ENCODE data around the gene TIGAR. TPM values are rescaled to one million over a fixed set of nuclear protein-coding genes. Genes with fewer than 3 reads are reported as not detected.

TIGAR gene
- total RNA-seq, 1 experiment from 2014 or later = 27.5 TPM

DNA sequence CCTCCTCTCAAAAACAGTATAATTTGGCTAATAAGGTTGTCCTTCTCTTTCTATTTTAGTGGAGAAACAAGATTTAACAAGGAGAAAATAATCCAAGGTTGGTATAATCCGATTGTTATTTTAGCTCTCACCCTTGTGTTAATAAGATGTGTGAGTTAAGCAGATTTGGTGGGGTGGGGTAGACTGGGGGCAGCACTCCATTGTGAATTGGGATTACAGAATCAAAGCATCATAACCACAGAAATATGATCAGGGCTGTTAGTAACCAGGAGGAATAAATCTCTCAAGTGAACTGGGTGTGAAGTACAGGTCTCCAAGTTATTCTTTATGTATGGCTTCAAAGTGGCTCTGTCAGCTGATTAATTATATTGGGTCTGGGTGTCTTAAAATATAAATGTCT is 10.2 kb downstream of the TIGAR start:
- H3T11ph ChIP-seq (ENCODE audit: low read length) = no peak overlapping the region
- no peak overlapping the region for H2BK120ac ChIP-seq (ENCODE audit: low read depth, low read length, poor library complexity, severe bottlenecking)
- H4K5ac ChIP-seq (ENCODE audit: insufficient read length, low read depth, low read length) = no peak overlapping the region
- H3K79me2 ChIP-seq (ENCODE audit: insufficient read depth, low read length) = peaks cover 2% of the 10 kb centered on the region; the same call in 1 of the 2 replicates
- H2BK12ac ChIP-seq (ENCODE audit: insufficient read length, low read depth, low read length) = no peak overlapping the region
- H3K18ac ChIP-seq (ENCODE audit: insufficient read length, low read depth, low read length) = no peak overlapping the region
- H3K27ac Mint-ChIP-seq = no peak overlapping the region
- H3K4me2 ChIP-seq (ENCODE audit: insufficient read depth, insufficient read length, low read length) = no peak overlapping the region
- H2BK5ac ChIP-seq (ENCODE audit: insufficient read length, low read length) = no peak overlapping the region
- TF ChIP-seq, protein P1, sequence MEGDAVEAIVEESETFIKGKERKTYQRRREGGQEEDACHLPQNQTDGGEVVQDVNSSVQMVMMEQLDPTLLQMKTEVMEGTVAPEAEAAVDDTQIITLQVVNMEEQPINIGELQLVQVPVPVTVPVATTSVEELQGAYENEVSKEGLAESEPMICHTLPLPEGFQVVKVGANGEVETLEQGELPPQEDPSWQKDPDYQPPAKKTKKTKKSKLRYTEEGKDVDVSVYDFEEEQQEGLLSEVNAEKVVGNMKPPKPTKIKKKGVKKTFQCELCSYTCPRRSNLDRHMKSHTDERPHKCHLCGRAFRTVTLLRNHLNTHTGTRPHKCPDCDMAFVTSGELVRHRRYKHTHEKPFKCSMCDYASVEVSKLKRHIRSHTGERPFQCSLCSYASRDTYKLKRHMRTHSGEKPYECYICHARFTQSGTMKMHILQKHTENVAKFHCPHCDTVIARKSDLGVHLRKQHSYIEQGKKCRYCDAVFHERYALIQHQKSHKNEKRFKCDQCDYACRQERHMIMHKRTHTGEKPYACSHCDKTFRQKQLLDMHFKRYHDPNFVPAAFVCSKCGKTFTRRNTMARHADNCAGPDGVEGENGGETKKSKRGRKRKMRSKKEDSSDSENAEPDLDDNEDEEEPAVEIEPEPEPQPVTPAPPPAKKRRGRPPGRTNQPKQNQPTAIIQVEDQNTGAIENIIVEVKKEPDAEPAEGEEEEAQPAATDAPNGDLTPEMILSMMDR (conservative IDR thresholded peaks at IDR 0.05) = no peak
- H3K23me2 ChIP-seq (ENCODE audit: insufficient read length, low read depth, low read length, poor library complexity, severe bottlenecking) = no peaks in the 10 kb centered on the region
- DNase-seq = no peak
- H3K9ac ChIP-seq (ENCODE audit: extremely low read depth, insufficient read length, low read length) = no peak overlapping the region
- H3K9me3 Mint-ChIP-seq = peaks cover 0 to 2% of the 10 kb centered on the region in 2 experiments; a peak in 1 of 5 replicates
- H3K56ac ChIP-seq (ENCODE audit: insufficient read length, low read depth, low read length) = no peak overlapping the region
- H3K4ac ChIP-seq (ENCODE audit: low read depth, low read length) = no peak overlapping the region
- peaks cover 29 to 51% (median 42%) of the 10 kb centered on the region in 3 experiments for H3K36me3 Mint-ChIP-seq (ENCODE audit: insufficient read depth in 1 of 3, low read depth in 3 of 3)
- H4K20me1 ChIP-seq (ENCODE audit: control insufficient read depth, insufficient read depth, insufficient read length) = no peaks in the 10 kb centered on the region
- H2AK5ac ChIP-seq (ENCODE audit: insufficient read length, low read length) = no peak overlapping the region
- H2AFZ ChIP-seq (ENCODE audit: low read length) = no peak overlapping the region
- H3K27ac ChIP-seq (ENCODE audit: insufficient read length, low read depth, low read length) = no peak overlapping the region
- no peak overlapping the region for H3K14ac ChIP-seq (ENCODE audit: insufficient read depth, low read length)
- H3K4me1 ChIP-seq (ENCODE audit: insufficient read depth, low read length) = no peaks in the 10 kb centered on the region
- no CpG with 5 or more reads among the region's 1 CpG for WGBS (ENCODE audit: extremely low coverage, insufficient read length, low lambda C conversion rate)
- no peak overlapping the region for H2BK20ac ChIP-seq (ENCODE audit: low read depth, low read length, poor library complexity, severe bottlenecking)
- no peaks in the 10 kb centered on the region for H3K79me1 ChIP-seq (ENCODE audit: insufficient read depth, low read depth, low read length, poor library complexity, severe bottlenecking)
- no peaks in the 10 kb centered on the region for H3K27me3 Mint-ChIP-seq (ENCODE audit: low read depth)
- H3K27me3 ChIP-seq (ENCODE audit: insufficient read depth, low read length) = no peaks in the 10 kb centered on the region
- H3K9me3 ChIP-seq (ENCODE audit: control insufficient read depth, low read depth, low read length) = no peaks in the 10 kb centered on the region
- no peak overlapping the region for H4K91ac ChIP-seq (ENCODE audit: insufficient read length, low read depth, low read length)
- no peak overlapping the region for H3K23ac ChIP-seq (ENCODE audit: insufficient read length, low read depth, low read length)
- H4K8ac ChIP-seq (replicated peaks; ENCODE audit: insufficient read length, low read depth, low read length) = no peak overlapping the region
- H3K4me3 Mint-ChIP-seq = no peak overlapping the region
- no peaks in the 10 kb centered on the region; a peak in 1 of 4 replicates for H3K4me1 Mint-ChIP-seq
- no peak overlapping the region for H2BK15ac ChIP-seq (ENCODE audit: low read depth, low read length)
